ENCODE results near the gene HS3ST5.
"Not testable (repeated sequence)": the region's sequence is repeated elsewhere in the genome, so short reads cannot be mapped to it uniquely, and the experiment has no call there.

Gene HS3ST5

DNA sequence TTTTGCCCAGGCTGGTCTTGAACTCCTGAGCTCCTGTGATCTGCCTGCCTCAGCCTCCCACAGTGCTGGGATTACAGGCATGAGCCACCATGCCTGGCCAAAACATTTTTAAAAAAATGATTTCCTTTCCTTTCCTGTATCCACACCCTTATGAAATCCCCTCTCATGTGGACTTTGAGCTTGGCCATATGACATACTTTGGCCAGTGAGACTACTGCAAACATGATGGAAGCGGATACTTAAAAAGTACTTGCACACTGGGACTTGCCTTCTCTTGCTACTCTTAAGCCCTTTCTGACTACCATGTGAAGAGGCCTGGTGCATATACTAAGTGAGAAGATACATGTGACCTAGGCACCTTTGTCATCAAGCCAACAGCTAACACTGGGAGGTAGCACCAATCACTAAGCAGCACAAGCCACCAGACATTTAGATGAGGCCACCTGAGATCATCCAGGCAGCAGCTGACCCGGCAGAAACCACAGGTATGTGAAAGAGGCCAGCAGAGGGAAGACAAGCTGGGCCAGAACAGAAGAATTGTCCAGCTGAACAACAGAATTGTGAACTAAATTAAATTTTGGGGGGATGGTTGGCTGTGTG lies 293.4 kb downstream of the HS3ST5 start:
- no peak for DNase-seq (ENCODE audit: low read depth)

DNA sequence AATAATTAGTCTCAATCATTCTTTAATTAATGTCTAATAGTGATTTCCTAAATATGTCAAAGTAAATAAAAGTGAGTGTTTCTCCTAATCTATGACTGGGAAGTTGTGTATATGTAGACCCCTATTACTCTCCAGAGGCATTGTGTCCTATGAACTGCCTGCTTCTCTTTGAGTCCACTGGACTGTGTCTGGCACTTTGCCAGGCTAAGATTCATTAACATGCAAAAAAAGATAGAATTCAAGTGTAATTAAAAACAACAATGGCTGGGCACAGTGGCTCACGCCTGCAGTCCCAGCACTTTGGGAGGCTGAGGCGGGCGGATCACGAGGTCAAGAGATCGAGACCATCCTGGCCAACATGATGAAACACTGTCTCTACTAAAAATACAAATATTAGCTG lies 298.3 kb downstream of the HS3ST5 start:
- DNase-seq (ENCODE audit: low read depth): not testable (repeated sequence)

DNA sequence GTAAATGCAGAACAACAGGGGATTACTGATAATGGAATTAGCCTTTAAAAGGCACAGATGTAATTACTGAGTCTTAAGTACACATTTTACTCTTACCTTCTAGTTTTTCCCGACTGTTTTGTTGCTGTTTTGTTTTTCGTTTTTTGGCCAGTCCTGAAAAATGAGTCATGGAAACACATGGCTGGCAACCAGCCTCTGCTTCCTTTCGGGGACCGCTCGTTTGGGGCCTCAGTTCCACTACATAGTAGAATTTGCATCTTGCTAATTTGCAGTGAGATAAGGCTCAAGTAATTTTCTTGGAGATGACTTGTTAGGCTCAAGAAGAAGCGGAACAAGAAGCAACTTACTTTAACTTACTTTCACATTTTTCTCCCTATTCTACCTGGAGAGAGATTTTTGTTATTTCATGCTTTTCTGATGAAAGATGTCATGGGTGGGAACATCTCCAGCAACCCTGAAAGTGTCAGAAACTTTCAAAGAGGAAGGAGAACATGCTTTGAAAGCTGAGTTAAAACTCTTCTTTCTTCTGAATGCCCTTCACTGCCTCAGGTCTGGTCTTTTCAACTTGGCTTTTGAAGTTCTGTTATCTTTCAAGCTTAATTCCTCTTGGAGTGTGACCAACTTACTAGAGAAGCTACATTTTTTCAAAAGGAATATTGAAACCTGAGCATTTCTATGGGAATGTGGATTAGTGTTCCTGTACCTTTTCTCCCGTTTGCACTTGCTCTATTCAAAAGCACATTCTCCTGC lies 300.4 kb downstream of the HS3ST5 start:
- no peak for DNase-seq (ENCODE audit: low read depth)

DNA sequence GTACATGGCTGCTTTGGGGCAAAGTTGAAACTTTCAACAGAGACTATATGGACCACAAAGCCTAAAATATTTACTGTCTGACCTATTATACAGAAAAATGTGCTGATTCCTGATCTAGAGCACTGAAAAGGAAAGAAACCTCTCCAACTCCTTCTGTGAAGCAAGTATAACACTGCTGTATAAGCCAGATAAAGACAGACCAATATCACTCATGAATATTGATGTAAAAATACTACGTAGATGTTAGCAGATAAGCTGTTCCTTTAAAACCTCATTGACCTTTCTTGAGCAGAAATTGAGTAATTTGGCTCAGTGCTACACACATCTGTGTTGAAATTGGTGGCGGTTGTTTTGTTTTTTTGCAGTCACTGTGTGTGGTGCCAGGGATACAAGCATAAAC lies 302.0 kb downstream of the HS3ST5 start:
- DNase-seq (ENCODE audit: low read depth): no peak

DNA sequence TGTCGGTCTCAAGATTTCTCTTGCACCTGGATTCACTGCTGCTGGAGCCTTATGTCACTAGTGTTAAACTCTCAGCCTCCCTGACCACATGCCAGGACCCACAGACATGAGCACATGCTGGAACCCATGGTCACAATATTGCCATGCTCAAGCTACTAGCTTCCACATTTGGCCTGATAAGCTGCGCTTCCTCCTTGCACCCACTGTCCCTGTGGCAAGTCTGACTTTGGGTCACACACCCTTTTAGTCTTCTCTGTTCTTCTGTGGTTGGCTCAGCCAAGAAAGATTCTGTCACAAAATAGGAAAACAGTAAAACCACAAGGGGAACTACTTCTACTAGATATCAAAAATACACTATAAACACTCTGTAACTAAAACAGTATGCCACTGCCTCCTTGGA lies 303.0 kb downstream of the HS3ST5 start:
- DNase-seq (ENCODE audit: low read depth): no peak

DNA sequence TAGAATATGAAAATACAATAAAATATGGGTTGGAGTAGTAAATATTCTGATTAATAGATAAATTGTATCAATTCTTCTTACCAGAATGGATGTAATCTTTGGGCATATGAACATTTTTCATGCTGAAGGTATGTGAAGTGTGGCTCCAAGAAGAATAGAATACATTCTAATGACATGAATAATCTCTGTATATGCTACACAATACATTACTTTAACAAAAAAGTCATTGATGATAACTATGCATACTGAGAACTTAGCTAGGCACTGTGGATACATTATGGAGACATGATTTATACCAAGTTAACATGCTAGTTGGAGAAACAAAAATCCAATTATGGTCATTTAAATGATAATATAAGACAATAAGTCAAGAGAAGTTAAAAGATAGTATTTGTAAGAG lies 309.2 kb downstream of the HS3ST5 start:
- DNase-seq (ENCODE audit: low read depth): no peak

DNA sequence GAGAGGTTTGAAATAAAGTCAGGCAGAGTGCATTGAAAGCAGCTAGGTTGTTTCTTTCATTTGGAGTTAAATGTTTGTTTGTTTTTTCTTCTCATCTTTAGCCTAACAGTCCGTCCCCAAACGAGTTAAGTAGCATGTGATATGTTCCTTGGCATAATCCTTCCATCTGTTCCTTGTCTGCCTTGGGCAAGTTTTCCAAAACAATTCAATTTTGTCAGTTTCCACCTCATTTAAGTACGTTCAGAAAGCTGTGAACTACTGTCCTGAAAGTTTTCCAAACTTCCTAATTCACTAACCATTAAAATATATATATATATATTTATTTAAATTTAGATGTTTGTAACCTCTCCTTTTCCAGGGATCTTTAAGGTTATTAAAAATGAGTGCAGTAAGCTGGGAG lies 310.1 kb downstream of the HS3ST5 start:
- DNase-seq (ENCODE audit: low read depth): no peak

DNA sequence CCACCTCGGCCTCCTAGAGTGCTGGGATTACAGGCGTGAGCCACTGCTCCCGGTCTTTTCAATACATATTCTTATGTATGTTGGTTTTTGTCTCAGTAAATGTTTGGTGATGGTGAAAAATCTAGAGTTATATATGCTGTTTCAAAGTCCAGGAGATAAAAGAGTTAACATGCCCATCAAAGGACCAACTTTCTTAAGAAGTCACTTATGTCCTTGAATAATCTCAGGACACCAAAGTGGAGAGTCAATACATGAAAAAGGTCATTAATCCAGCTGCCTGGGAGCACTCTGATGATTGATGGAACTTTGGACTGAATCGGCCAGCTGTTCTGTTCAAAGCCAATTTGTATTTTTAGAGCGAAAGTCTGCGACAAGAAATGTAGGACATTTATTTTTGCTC lies 312.1 kb downstream of the HS3ST5 start:
- DNase-seq (ENCODE audit: low read depth): no peak

DNA sequence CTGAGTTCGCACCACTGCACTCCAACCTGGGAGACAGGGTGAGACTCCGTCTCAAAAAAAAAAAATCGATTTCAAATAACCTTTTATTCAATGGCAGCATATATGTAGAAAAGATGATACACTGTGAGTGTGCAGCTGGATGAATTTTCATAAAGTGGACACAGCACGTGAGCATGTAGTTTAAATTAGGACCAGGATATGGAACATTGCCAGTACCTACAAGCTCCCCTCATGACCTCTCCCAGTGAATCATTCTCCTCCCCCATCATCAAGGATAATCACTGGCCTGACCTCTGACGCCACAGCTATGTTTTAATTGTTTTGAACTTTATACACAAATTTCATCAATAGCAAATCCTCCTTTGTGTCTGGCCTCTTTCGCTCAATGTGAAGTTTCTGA lies 318.1 kb downstream of the HS3ST5 start:
- no peak for DNase-seq (ENCODE audit: low read depth)

DNA sequence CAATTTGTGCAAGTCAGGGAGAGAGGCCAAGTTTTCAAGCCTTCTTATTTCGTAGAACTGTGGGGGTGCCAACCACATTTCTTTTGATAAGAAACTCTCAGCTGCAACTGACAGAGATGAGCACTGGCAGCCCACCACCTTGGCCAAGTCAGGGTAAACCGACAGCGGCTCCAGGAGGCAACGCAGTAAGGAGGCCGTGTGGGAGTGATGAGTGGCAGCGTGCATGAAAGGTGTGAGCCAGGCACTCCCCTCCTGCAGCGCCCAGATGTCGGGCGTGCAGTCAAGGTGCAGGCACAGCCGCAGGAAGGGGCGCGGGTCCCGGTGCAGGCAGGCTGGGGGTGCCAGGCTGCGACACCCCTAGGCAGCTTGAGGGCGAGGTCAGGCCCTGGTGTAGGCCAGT lies 322.6 kb downstream of the HS3ST5 start:
- no peak for DNase-seq (ENCODE audit: low read depth)

DNA sequence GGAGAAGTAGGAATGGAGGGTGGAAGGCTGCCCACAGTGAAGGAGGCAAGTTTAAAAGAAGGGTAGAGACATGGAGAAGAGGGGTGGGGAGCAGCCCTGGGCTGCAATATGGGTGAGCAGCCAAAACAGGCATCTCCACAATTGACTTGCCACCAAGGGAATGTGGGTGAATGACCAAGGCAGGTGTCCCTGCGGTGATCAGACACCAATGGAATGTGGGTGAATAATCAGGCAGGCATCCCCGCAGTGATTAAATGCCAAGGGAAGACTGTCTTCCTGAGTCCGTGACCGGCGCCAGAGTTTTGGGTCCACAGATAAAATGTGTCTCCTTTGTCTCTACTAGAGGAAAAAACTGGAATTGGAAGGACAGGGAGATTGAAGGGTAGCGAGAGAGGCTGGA lies 325.7 kb downstream of the HS3ST5 start:
- not testable (repeated sequence) for DNase-seq (ENCODE audit: low read depth)

DNA sequence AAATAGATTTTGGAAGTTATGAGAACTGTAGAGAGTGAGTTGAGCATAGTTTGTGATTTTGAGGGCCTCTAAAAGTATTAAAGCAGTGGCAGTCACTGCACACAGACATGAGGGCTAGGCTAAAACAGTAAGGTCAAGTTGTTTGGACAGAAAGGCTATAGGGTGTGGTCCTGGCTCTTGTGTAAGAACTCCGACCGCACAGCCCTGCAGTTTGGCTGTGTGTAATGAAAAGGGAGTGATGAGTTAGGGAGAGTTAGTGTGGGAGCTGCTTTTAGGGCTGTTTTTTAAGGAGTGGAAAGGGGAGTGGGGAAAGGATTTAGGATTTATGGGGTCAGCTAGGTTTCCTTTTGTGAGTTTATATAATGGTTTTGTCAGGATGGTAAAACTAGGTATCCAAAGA lies 328.7 kb downstream of the HS3ST5 start:
- DNase-seq (ENCODE audit: low read depth): not testable (repeated sequence)

DNA sequence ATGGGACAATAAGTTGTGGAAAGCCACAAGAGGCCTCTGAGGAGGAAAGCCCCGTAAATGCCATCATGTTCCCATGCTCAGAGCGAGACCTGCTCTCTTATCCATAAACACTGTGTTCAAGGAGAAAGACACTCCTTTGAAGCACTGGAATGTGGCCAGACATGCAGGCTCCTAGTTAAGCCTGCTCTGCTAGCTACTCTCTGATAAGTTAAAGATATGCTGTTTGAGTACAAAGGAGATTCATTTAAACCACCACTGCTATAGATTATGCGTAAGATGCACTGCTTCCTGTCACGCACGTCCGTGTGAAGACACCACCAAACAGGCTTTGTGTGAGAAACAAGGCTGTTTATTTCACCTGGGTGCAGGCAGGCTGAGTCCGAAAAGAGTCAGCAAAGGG lies 331.3 kb downstream of the HS3ST5 start:
- DNase-seq (ENCODE audit: low read depth): not testable (repeated sequence)

DNA sequence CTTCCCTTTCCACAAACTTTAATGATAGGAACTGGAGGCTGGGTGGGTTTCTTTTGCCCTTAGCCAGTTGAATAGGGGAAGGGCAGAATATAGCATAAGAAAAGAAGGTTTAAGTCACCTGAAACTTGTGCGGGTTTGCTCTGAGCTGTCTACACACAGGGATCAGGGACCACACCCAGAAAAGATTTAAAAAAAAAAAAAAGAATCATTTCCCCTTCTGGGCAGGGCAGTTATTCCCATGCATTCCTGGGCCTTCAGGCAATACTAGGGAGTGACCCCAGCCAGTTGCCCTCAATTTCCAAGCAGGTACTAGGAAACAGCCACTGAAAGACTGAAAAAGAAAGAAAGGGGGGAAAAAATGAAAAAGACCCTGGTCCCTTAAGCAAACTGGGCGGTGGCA lies 332.3 kb downstream of the HS3ST5 start:
- no peak for DNase-seq (ENCODE audit: low read depth)

DNA sequence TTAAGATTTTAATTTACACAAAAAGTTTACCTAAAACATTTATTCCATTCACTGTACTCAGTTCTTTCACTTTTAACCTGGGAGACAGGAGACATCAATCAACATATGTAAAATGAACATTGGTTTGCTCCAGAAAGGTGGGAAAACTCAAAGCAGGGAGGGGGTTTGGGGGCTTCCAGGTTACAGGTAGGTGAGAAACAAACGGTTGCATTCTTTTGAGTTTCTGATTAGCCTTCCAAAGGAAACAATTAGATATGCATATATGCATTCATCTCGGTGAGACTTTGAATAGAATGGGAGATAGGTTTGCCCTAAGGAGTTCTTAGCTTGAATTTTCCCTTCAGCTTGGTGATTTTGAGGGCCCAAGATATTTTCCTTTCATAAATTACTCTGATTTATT lies 333.6 kb downstream of the HS3ST5 start:
- DNase-seq (ENCODE audit: low read depth): no peak

DNA sequence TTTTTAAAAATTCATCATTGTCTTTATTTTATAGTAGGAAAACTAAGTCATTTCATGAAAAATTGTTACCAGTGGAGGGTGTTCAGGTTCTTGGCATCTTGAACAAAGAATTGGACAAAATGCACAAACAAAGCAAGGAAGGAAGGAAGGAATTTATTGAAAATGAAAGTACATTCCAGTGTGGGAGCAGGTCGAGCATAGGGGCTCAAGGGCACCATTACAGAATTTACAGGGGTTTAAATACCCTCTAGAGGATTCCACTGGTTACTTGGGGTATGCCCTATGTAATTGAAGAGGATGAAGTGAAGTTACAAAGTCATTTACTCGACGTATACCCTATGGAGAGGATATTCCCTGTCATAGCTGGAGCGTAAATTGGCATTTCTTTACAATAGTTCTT lies 334.5 kb downstream of the HS3ST5 start:
- no peak for DNase-seq (ENCODE audit: low read depth)

DNA sequence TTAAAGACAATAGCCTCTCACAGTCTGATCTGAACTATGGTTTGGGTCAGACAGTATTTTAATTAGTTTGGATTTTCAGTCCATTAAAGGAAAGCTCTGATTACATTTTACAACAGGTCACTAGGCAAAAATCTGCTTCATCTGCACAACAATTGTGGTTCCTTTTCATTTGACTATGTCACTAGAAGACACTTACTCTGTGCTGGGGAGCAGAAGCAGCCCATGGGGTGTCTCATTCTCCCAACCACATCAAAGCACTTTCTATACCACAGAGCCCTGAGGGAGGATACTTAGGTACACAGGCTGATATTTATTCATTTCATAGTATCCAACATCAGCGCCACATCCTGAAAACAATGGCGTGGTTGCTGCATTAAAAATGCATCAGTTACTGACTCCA lies 335.3 kb downstream of the HS3ST5 start:
- DNase-seq (ENCODE audit: low read depth): no peak
